Coronary artery (tissue), 2 donors: Measurements from ENCODE around the gene NDUFA7.

Experiments used
- DNase-seq: peaks from one replicate; pipeline ENCODE4 v3.0.0-alpha.2; 2017; ENCODE audit warnings: low spot score
- H3K27ac ChIP-seq, 2 donors: fragments of 200-600 bp; sonication (generic); one replicate each; pipeline ENCODE4 v1.5.1; 2016 to 2019
- H3K4me3 ChIP-seq: fragments of 200-600 bp; sonication (generic); 2 replicates; pipeline ENCODE4 v1.5.1; 2016; ENCODE audit warnings: mild to moderate bottlenecking, moderate library complexity
- CTCF ChIP-seq: fragments of 200-600 bp; sonication (generic); IDR thresholded peaks from one replicate; pipeline ENCODE4 v1.5.1; 2019; ENCODE audit warnings: antibody characterized with exemption

Gene NDUFA7

GRCh38 chr19:8262431-8262830, 58.7 kb downstream of the NDUFA7 start:
- no peak for TF ChIP-seq CTCF
- Histone ChIP-seq H3K27ac (no peak overlapping the region), H3K4me3 (no peak overlapping the region)
- no peak for DNase-seq

GRCh38 chr19:8261881-8262280, 59.3 kb downstream of the NDUFA7 start:
- DNase-seq = no peak
- no peak overlapping the region for H3K27ac ChIP-seq

GRCh38 chr19:8261347-8261746, 59.8 kb downstream of the NDUFA7 start:
- Histone ChIP-seq H3K27ac (no peak overlapping the region), H3K4me3 (no peak overlapping the region)
- no peak for DNase-seq
- TF ChIP-seq CTCF = no peak

More at GRCh38 chr19:8261881-8262280, 59.3 kb downstream of the NDUFA7 start:
- H3K4me3 ChIP-seq = no peak overlapping the region
- TF ChIP-seq CTCF = no peak
